NT2/D1 (cell line): ENCODE measurements around the gene KAZN.

Source experiments
- YY1 ChIP-seq: IDR thresholded peaks from 2 replicates; pipeline ENCODE4 v1.6.1; 2011; ENCODE audit not compliant: insufficient read length, insufficient read depth
- ZNF274 ChIP-seq: IDR thresholded peaks from 2 replicates; pipeline ENCODE4 v1.6.1; 2011; ENCODE audit warnings: mild to moderate bottlenecking, low read depth, low read length

- no peak for TF ChIP-seq ZNF274
- TF ChIP-seq YY1, result no peak
These were observed 202.1 kb downstream of the KAZN start for GRCh38 chr1:14800500-14801076.
